ENCODE measurements around the gene C10orf53.

The C10orf53 gene, protein sequence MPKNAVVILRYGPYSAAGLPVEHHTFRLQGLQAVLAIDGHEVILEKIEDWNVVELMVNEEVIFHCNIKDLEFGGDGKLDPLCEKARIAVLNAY

DNA sequence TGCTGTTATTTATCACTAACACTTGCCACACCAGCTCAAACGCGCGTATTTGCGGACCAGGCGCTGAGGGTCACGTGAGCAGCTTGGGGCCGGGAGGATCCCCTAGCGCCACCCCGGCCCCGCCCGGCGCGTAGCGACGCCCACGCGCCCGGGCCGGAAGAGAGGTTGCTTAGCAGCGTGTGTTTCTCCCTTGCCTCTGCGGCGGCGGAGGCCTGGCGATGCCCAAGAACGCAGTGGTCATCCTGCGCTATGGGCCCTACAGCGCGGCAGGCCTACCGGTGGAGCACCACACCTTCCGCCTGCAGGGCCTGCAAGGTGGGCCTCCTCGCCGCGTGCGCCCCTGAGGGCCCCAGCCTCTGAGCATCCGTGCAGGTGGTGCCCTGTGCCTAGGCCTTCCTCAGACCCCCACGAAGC lies at the start of gene C10orf53:
Gene C10orf53 (plus strand): TSS at position 172 of the 414 bp plus-strand sequence. CDS start 47 bp downstream, at position 219.
- no peak within 1 kb of the TSS for H3K4me3 Mint-ChIP-seq
- H3K9me3 Mint-ChIP-seq, result peaks cover 16% of the 10 kb centered on the region
- no peak within 1 kb of the TSS for H3K27ac Mint-ChIP-seq
- no peaks in the 10 kb centered on the region for H3K4me1 Mint-ChIP-seq
- DNase-seq (ENCODE audit: low spot score in 2 of 2), result no peak
- peaks cover 13% of the 10 kb centered on the region for H3K27me3 Mint-ChIP-seq
- no peak for ATAC-seq (ENCODE audit: low read depth)
- no peaks in the 10 kb centered on the region for H3K36me3 Mint-ChIP-seq

DNA sequence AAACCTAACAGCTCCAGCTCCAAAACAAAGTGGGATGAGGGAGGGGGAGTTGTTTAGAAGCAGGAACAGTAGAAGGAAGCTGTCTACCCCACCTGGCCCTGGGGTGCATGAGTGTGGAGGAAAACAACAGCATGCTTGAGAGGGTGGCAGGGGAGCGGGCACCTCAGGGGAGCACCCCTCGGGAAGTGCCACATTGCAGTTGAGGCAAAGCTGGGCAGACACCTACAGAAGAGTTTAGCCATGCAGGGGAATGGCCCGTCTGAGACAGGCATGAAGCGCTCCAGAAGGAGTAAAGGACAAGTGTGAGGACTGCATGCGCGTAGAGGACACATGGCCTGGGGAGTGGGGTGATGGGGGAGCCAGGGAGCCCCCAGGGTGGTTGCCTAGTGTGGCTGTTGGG lies 47.5 kb upstream of the C10orf53 start:
- Mint-ChIP-seq H3K9me3 (no peaks in the 10 kb centered on the region), H3K36me3 (no peaks in the 10 kb centered on the region), H3K4me1 (no peaks in the 10 kb centered on the region), H3K27me3 (no peaks in the 10 kb centered on the region), H3K27ac (no peak overlapping the region), H3K4me3 (no peak overlapping the region)
- DNase-seq (ENCODE audit: low spot score in 2 of 2) (no peak), ATAC-seq (ENCODE audit: low read depth) (no peak)

DNA sequence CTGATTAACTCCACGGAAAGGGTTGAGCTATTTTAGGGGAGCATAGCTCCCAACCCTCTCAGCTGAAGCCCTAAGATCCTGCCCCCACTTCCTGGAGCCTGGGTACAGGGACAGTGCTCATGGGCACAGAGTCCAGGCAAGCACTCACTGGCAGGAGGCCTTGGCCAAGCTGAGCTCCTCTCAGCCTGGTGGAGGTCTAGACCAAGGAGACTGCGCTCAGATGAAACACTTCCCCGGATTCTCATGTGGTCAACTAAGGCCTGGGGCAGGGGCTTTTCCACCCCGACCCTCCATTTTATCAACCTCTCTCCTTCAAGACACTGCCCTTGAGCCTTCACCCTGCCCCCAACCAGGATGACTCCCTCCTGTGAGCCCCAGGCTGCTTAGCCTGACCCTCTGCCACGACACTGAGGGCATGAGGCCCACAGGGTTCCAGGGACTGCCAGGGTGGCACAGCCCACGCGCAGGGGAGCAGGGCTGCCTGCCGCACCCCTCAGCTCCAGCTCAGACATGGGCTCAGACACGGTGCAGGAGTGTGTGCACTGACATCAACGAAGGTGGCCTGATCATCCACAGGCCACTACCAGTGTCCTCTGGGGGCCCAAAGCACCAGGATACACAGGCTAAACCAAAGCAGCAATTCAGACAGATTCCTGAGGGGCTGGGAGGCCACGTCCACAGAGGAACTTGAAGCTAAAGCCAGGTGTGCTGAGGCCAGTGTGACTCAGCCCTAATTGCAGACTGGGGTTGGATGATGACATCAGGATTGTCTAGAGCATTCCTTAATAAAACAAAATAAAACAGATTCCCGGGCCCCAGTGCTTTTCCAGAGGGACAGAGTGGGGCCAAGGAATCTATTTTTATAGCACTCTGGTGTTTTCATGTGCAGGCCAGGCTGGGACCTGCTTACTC lies 46.8 kb upstream of the C10orf53 start:
- no peaks in the 10 kb centered on the region for H3K9me3 Mint-ChIP-seq
- no peaks in the 10 kb centered on the region for H3K36me3 Mint-ChIP-seq
- ATAC-seq (ENCODE audit: low read depth) (no peak), DNase-seq (ENCODE audit: low spot score in 2 of 2) (no peak)
- H3K27me3 Mint-ChIP-seq, result no peaks in the 10 kb centered on the region
- no peaks in the 10 kb centered on the region for H3K4me1 Mint-ChIP-seq
- H3K4me3 Mint-ChIP-seq, result no peak overlapping the region
- H3K27ac Mint-ChIP-seq, result no peak overlapping the region

DNA sequence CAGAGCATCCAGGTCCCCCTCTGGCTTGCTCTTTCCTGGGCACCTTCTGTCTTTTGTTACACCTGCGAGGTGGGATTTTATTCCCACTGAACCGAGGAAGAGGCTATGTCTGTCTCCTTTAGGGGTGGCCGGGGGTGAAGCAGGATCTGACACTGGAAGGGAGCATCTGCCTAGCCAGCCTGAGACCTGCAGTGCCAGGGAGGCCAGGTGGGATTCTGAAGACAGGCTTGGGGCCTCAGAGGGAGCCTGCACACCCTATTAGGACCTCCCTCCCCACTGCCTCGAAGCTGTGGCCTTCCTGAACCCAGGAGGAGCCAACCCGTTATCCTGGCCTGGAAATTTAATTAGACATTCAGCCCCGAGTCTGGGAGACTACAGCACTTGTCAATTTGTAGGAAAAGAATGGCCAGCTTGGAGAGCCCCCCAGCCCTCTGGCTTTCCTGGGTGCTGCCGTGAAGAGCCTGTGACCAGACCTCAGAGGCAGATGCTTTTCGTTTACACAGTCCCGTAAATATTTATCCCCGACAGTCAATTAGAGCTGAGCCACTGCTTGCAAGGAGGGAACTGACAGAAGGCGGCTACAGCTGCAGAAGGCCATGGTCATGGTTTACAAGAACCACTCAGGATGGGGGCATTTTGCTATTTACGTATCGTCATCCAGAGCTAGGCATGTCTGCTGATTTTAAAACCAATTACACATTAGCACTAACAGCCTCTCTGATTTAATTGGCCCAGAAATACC lies 46.0 kb upstream of the C10orf53 start:
- Mint-ChIP-seq H3K9me3 (no peaks in the 10 kb centered on the region), H3K4me1 (no peaks in the 10 kb centered on the region), H3K27me3 (no peaks in the 10 kb centered on the region), H3K36me3 (no peaks in the 10 kb centered on the region), H3K4me3 (no peak overlapping the region), H3K27ac (no peak overlapping the region)
- ATAC-seq (ENCODE audit: low read depth) (no peak), DNase-seq (ENCODE audit: low spot score in 2 of 2) (no peak)

DNA sequence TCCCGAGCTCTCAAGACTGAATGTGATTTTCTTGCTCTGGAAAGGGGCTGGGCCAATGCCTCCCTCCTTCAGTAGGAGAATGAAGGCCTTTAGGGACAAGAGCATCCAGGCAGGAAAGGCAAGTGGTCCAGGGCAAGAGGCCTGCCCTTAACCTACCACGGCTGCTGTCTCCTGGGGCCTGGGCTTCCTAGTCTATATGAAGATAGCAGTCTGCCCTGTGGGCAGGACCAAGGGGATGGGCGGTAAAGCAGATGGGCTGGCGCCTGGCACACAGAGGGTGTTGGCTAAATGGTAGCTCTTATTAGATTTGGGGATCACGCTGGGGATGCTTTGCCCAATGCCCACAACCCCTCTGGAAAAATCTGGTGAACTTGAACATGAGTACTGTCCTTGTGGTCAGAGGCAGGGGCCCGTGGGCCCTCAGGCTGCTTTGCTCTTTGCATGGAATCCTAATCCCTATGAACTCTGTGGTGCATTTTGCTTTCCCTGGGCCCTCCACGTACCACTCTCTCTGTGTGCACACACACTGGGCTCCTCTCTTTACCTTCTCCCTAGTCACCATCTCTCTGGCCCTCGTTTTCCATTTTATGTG lies 45.3 kb upstream of the C10orf53 start:
- H3K9me3 Mint-ChIP-seq, result no peaks in the 10 kb centered on the region
- H3K4me1 Mint-ChIP-seq, result no peaks in the 10 kb centered on the region
- ATAC-seq (ENCODE audit: low read depth), result no peak

DNA sequence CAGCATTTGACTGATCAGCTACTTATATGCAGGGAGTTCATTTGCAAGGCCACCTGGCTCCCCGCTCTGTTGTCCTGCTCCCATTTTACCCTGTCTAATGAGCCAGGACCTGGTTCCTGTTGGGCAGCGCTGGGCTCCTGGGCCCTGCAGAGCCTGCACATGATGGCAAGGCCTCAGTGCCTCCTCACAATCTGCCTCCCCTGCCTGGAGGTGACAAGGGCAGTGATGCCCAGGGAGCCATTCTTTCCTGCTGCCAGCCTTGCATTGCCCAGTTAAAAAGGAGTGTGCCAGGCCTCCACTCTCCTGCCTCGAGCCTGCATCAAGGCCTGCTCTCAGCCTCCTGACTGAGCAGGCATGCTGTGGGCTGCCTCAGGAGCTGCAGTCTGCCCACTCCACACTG lies 37.1 kb upstream of the C10orf53 start:
- H3K27me3 Mint-ChIP-seq, result peaks cover 18% of the 10 kb centered on the region
- no peaks in the 10 kb centered on the region for H3K9me3 Mint-ChIP-seq
- no peak for ATAC-seq (ENCODE audit: low read depth)

More for the DNA sequence above, 45.3 kb upstream of the C10orf53 start:
- no peak for DNase-seq (ENCODE audit: low spot score in 2 of 2)
- Mint-ChIP-seq H3K27me3 (no peaks in the 10 kb centered on the region), H3K36me3 (no peaks in the 10 kb centered on the region), H3K4me3 (no peak overlapping the region), H3K27ac (no peak overlapping the region)

DNA sequence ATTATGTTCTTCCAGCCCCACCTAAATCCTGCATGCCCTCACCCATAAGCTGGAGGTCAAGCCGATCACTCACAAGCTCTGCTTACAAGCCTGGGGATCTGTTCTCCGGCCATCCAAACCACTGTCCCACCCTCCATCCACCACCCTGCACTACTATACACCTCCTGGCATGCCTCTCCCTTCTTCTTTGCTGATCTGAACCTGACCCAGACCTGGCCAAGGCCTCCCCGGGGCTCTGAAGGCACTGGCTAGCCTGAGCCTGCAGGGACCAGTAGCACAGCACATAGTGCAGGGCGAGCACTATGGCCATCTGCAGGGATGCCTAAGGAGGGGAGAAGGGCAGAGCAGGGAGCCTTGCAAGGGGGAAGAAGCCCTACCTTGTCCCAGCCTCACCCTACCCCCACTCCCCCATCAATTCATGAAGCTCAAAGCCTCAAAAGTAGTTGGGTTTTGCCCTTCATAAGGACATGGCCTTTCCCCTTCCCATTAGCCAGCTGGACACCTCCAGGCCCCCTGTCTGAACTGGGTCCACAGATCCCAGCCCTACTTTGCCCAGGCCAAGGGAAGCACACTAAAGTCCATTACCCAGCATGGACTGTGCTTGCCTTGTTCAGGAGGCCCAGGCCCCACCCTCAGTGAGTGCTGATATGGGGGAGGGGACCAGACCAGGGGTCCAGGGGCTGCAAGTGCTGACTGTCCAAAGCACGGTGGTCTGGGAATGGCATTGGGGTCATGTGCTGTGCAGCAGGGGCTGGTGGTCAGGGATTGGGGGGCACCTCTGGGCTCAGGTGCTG lies 36.0 kb upstream of the C10orf53 start:
- Mint-ChIP-seq H3K4me3 (no peak overlapping the region), H3K4me1 (no peaks in the 10 kb centered on the region), H3K27ac (no peak overlapping the region), H3K36me3 (no peaks in the 10 kb centered on the region), H3K9me3 (no peaks in the 10 kb centered on the region), H3K27me3 (peaks cover 21% of the 10 kb centered on the region)
- no peak for DNase-seq (ENCODE audit: low spot score in 2 of 2)
- ATAC-seq (ENCODE audit: low read depth), result no peak

More for the DNA sequence above, 37.1 kb upstream of the C10orf53 start:
- Mint-ChIP-seq H3K4me1 (no peaks in the 10 kb centered on the region), H3K4me3 (no peak overlapping the region), H3K27ac (no peak overlapping the region), H3K36me3 (no peaks in the 10 kb centered on the region)
- no peak for DNase-seq (ENCODE audit: low spot score in 2 of 2)

DNA sequence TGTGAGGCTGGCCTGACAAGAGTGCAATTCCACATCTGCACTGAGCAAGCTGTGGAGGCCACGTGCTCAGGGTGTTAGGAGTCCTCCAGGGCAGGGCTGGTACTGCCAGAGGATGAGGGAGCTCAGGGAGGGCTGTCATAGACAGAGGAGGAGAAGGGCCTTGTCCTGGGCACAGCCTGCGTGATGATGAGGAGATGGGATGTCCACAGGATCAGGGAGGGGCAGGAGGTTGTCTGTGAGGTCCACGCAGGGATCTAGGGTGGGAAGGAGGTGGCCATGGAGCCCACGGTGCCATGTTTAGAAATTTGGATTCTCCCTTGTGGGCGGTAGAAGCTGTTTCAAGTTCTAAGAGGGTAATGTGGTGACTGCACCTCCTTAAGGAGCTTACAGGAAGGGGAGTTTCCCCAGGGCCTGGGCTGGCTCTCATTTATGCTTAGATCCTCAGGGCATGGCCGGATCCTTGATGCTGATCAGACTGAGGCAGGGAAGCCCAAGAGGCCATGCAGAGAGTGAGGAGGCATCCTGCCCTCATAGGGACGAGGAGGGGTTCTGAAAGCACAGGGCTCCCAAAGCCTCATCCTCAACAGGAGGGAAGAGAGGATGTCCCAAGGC lies 35.3 kb upstream of the C10orf53 start:
- no peak overlapping the region for H3K4me3 Mint-ChIP-seq
- H3K27me3 Mint-ChIP-seq, result peaks cover 23% of the 10 kb centered on the region
- peaks cover 3% of the 10 kb centered on the region for H3K4me1 Mint-ChIP-seq
- no peaks in the 10 kb centered on the region for H3K9me3 Mint-ChIP-seq
- DNase-seq (ENCODE audit: low spot score in 2 of 2) (no peak), ATAC-seq (ENCODE audit: low read depth) (no peak)
- H3K27ac Mint-ChIP-seq, result no peak overlapping the region
- H3K36me3 Mint-ChIP-seq, result no peaks in the 10 kb centered on the region

DNA sequence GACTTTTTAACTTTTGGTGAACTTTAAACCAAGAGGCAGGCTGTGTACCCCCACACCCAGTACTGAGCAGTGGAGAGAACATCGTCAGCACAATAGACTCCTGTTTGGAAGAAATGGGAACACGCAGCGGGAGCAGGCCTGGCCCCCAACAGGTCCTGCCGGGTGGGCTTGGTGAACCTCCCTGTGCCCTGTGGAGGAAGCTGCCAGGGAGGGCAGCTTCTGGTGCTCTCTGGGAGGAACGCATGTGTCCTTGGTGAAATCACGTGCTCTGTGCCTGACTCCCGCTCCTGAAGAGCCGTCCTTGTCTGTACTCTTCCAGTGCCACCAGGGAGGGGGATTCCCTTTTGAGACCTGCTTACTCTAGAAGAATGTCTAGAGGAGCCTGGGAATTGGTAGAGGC lies 34.0 kb upstream of the C10orf53 start:
- H3K27ac Mint-ChIP-seq, result no peak overlapping the region
- no peaks in the 10 kb centered on the region for H3K36me3 Mint-ChIP-seq
- H3K27me3 Mint-ChIP-seq, result peaks cover 27% of the 10 kb centered on the region
- H3K4me1 Mint-ChIP-seq, result peaks cover 12% of the 10 kb centered on the region
- H3K9me3 Mint-ChIP-seq, result no peaks in the 10 kb centered on the region
- H3K4me3 Mint-ChIP-seq, result no peak overlapping the region
- DNase-seq (ENCODE audit: low spot score in 2 of 2), result no peak
- no peak for ATAC-seq (ENCODE audit: low read depth)

DNA sequence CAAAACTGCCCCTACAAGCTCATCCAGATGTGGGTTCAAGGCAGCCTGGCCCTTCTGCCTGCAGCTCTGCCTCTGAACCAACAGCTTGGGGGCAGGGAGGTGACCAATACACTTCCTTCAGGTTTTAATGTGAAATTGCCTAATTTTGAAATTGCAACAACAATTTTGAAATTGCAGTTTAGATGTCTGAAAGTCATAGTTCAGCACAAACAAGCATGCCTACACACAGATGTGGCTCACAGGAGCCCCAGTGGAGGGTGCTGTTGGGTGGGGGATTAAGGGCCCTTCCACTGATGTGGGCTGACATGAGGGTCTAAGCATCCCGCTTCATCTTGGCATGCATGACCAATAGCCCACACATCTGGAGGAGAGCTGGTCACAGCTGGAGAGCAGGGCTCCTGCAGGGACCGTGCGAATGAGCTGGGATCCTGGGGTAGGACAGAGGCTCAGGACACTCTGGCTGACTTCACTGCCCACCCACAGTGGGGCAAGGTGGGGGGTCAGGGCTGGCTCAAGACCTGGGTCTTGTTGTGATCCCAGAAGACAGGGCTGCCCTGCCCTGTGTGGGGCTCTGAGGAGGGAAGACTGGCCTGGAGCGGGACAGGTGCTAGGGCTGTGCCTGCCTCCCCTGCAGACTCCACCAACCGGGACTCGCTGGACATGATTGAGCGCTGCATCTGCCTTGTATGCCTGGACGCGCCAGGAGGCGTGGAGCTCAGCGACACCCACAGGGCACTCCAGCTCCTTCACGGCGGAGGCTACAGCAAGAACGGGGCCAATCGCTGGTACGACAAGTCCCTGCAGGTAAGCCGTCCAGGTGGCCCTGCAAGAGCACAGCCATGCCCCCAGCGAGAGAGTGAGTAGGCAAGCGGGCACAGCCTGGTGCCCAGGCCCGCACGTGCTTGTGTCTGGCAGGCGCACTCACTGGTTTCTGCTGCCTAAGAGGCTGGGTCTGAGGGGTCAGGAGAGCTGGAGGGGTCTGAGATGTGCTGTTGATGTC lies 33.3 kb upstream of the C10orf53 start:
- Mint-ChIP-seq H3K4me3 (no peak overlapping the region), H3K27ac (no peak overlapping the region), H3K9me3 (no peaks in the 10 kb centered on the region), H3K36me3 (no peaks in the 10 kb centered on the region), H3K4me1 (peaks cover 14% of the 10 kb centered on the region), H3K27me3 (peaks cover 28% of the 10 kb centered on the region)
- DNase-seq (ENCODE audit: low spot score in 2 of 2) (no peak), ATAC-seq (ENCODE audit: low read depth) (no peak)

DNA sequence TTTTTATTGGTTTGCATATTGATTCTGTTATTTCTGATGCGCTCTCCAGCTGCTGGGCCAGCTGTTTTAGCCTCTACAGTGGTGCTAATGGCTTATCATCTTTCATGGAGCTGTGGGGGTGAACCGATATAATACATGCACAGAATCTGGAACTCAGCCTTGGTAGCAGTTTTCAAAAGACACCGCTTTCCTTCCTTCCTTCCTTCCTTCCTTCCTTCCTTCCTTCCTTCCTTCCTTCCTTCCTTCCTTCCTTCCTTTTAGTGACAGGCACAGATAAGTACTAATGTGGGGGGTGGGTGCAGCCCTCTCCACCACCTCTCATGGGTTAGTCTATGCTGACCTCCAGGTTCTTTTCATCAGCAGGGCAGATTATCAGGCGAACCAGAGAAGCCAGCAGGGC lies 31.9 kb upstream of the C10orf53 start:
- no peaks in the 10 kb centered on the region for H3K36me3 Mint-ChIP-seq
- no peaks in the 10 kb centered on the region for H3K9me3 Mint-ChIP-seq
- DNase-seq (ENCODE audit: low spot score in 2 of 2), result no peak
- peaks cover 27% of the 10 kb centered on the region for H3K27me3 Mint-ChIP-seq
- no peak overlapping the region for H3K27ac Mint-ChIP-seq
- no peak overlapping the region for H3K4me3 Mint-ChIP-seq
- peaks cover 14% of the 10 kb centered on the region for H3K4me1 Mint-ChIP-seq
- no peak for ATAC-seq (ENCODE audit: low read depth)

DNA sequence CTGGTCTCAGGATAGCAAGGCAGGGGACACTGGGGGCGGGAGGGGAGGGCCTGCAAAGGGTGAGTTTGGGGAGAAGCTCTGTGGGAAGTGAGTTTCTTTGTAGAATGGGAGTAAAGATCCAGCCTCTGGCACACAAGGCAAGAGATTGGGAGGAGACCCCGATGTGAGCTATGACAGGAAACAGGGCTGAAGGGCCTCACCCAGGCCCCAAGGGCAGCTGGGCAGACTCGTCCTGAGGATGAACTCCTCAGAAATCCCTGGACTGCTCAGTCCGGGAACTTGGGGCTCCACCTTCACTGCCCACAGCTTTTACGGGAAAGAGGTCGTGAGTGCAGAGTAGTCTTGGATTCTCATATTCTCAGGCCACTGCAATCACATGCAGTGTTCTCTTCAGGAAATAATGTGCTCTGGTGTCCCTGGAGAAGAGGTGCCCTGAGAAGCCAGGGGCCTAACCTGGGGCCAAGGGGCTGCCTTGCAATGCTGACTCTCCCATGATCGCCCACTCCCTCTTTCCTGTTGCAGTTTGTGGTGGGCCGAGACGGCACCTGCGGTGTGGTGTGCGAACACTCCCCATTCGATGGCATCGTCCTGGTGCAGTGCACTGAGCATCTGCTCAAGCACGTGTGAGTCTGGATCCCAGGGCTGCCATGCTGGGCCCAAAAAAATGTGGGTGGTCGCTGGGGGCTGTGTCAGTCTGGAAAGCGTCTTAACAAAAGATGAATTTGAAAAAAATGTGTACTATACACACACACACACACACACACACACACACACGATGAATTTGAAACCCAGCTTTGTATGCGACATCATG lies 31.3 kb upstream of the C10orf53 start:
- H3K36me3 Mint-ChIP-seq, result no peaks in the 10 kb centered on the region
- no peak overlapping the region for H3K27ac Mint-ChIP-seq
- DNase-seq (ENCODE audit: low spot score in 2 of 2), result no peak
- ATAC-seq (ENCODE audit: low read depth), result no peak
- no peaks in the 10 kb centered on the region for H3K9me3 Mint-ChIP-seq
- no peak overlapping the region for H3K4me3 Mint-ChIP-seq
- peaks cover 14% of the 10 kb centered on the region for H3K4me1 Mint-ChIP-seq
- peaks cover 24% of the 10 kb centered on the region for H3K27me3 Mint-ChIP-seq
